SIG-M5 treated with dmso at 0.1 percent for 504 hours (cell line): ENCODE data around the gene ZNF311.

Source experiments
- DNase-seq: peaks from one replicate; lab custom pipeline; 2025; ENCODE audit not compliant: unreplicated experiment; lab: John Stamatoyannopoulos, UW

The ZNF311 gene

DNA sequence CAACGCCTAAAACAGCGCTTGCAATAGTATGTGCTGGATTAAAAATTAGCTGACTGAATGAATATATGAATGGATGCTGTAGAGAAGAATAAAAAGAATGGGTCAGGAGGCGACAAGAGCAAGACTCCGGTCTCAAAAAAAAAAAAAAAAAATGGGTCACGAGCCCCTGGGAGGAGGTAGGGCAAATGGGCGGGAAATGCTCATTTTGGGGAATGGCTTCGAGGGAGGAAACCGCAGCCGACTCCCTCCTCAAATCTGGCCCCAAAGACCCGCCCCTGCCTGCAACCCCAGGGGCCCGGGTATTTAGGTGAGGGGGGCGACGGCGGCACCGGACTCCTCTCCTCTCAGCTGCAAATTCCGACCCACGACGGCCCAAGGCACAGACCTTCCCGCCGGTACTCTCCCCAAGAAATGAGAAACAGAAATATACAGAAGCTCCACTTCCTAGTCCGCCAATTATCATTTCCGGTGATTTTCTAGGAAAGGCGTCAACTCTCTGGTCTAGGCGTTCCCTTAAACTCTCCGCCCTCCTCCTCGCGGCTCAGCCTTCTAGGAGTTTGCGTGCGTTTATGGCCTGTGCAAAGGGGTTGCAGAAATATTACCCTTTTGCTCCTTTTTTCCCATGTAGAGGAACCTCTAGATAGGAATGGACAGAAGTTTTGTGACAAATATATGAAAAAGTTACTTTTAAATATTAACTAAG is at the start of gene ZNF311:
Gene ZNF311, minus strand, starts transcription at position 133 of the 703 bp plus-strand sequence. CDS start 1,361 bp downstream, outside the sequence.
- DNase-seq, result peak; percentile 25

DNA sequence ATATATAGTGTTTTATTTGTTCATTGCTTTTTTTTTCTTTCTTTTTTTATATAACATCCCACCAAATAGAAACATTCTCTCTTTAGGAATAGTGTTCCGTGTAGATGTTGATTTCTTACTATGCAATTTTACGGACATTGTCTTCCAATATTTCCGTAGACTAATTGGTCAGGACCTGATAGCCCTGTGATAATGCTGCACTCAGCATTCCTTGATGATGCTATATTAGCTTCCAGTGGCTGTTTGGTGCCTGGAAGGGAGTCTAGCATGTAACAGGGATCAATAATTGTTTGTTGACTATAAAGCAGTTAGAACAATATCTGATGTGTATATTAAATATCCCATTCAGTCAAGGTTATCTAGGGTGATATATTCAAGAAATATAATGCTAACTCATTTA is 46.6 kb upstream of the ZNF311 start:
- no peak for DNase-seq

DNA sequence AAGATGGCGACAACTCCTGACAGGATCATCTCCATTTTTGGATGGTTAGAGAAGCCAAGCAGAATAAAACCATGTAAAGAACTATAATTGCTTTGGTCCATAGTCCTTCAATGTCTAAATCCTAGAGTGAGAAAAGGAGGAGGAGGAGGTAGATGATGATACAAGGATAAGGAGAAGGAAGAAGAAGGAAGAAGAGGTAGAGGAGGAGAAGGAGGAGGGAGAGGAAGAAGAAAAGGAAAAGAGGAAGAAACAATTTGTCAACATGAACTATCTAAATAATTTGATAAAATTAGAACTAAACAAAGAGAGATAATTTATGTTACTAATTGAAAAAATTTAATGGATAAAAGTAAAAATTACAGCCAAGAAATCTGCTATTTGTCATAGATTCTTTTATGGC is 40.0 kb upstream of the ZNF311 start, which contains the start of gene OR2W1:
Gene OR2W1, minus strand, starts transcription at position 101 of the 400 bp plus-strand sequence. Its CDS starts 0 bp downstream, at position 101.
- DNase-seq, result no peak

DNA sequence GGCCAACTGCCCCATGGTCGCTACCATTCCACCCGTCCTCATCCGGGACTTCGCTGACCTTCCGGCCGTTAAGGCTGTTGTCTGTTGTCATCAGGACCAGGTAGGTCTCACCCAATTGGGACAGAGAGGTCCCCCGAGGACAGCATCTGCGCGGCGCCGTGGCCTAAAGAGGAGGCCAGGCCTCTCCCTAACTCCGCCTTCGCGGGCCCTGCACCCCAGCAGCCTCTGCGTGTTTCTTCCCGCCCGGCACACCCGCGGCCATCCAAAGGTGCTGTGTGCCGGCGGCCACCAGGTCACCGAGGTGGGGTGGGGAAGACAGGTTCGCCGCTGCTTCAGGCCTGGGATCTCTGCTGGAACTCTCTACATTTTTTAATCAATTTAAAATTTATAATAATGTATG is 30.8 kb upstream of the ZNF311 start:
- no peak for DNase-seq

DNA sequence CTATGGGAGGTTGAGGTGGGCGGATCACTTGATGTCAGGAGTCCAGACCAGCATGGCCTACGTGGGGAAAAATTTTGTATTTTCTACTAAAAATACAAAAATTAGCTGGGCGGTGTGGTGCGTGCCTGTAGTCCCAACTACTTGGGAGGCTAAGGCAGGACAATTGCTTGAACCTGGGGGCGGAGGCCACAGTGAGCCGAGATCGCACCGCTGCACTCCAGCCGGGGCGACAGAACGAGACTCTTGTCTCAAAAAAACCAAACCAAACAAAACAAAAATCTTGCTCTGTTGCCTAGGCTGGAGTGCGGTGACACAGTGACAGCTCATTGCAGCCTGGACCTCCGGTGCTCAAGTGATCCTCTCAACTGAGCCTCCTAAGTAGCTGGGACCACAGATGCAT is 23.7 kb upstream of the ZNF311 start:
- no peak for DNase-seq

DNA sequence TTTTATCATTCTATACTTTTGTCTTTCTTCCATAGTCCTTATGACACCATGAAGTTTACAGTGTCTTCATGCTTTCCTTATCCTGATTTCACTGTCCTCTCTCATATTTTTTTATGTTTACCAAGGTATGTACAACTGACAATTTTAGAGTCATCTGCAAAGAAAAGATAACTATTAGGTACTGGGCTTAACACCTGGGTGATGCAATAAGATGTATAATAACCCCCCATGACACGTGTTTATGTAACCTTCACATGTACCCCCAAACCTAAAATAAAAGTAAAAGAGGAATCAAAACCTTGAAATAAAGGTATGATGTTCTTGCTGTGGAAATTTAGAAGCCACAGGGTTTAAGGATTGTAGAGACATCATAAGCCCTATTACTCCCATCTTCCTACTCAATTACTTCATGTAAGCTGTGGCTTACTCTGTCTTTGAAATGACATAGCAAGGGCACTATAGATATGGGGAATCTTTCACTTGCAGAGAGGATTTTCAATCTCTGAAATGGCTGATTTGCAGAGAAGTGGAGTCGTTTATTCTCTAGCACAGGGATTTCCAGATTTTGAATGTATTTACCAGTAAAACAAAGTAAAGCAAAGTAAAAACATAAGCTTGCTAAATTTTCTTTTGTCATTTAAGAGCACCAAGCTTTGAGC is 20.9 kb upstream of the ZNF311 start:
- no peak for DNase-seq

DNA sequence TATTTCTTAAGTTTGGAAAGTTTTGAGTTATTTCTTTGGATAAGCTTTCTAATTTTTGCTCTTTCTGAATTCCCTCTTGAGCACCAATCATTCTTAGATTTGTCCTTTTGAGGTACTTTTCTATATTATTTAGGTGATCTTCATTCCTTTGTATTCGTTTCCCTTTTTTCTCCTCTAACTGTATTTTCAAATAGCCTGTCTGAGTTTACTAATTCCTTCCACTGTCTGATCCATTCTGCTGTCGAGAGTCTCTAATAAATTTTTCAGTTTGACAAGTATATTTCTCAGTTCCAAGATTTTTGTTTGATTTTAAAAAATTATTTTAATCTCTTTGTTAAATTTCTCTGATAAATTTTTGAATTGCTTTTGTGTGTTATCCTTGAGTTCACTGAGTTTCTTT is 16.3 kb upstream of the ZNF311 start:
- DNase-seq, result no peak

DNA sequence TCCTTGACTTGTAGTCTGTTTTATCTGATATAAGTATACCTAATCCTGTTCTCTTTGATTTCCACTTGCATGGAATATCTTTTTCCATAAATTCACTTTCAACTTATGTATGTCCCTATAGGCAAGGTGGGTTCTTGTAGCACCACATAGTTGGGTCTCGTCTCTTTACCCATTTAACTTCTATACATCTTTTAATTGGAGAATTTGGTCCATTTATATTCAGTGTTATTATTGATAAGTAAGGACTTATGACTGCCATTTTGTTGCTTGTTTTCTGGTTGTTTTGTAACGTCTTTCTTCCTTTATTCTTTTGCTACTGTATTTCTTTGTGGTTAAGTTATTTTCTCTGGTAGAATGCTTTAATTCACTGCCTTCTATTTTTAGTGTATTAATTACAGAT is 14.5 kb upstream of the ZNF311 start:
- DNase-seq, result no peak

DNA sequence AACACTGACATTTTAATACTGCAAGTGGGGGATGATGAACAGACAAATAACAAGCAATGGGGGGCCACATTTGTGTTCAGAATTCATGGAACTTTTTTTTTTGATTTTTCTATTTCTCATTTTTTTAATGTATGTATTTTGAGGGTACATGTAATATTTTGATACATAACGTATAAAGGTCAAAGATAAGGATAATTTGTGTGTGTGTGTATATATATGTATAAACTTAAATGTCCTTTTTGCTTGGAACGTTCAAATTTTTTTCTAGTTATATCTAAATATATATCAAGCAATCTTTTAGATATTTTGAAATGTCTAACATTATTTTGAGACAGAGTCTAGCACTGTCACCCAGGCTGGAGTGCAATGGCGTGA is 12.3 kb upstream of the ZNF311 start:
- no peak for DNase-seq

DNA sequence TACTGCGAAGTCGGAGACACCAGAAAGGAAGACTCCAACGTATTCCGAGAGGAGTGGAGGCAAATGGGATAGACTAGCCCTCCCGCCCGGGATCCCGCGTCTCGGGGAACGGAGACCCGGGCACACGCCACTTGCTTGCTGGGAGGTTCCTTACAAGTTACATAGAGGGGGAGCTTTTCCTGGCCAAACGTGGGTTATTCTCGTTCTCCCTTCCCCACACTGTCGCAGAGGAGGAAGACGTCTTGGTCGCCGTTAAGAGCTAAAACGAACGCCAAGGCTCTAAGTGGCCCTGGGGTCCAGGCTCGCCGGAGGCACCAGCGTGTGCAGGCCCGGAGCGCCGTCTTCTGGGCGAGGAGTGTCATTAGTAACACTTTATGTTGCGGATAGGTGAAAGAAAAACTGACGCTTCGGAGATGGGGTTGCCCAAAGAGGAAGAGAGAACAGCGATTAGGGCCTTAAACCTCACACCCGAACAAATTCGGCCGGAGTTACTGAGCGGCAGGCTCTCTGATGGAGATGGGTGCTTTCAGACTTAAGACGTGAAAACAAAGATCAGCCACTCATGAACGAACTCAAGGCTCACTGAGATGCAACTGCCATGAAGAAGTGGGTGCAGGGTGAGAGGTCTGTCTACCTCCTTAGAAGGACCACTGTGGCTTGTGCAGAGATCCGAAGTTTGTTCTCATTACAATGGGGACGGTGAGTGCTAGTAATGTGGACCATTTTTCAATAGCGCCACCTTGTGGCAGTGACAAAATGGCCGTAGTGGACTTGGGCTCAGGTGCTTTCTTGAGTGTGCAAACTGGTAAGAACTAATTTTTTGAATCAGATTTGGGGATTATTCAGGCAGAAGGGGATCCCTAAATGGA is 11.7 kb upstream of the ZNF311 start:
- DNase-seq, result peak; percentile 73

DNA sequence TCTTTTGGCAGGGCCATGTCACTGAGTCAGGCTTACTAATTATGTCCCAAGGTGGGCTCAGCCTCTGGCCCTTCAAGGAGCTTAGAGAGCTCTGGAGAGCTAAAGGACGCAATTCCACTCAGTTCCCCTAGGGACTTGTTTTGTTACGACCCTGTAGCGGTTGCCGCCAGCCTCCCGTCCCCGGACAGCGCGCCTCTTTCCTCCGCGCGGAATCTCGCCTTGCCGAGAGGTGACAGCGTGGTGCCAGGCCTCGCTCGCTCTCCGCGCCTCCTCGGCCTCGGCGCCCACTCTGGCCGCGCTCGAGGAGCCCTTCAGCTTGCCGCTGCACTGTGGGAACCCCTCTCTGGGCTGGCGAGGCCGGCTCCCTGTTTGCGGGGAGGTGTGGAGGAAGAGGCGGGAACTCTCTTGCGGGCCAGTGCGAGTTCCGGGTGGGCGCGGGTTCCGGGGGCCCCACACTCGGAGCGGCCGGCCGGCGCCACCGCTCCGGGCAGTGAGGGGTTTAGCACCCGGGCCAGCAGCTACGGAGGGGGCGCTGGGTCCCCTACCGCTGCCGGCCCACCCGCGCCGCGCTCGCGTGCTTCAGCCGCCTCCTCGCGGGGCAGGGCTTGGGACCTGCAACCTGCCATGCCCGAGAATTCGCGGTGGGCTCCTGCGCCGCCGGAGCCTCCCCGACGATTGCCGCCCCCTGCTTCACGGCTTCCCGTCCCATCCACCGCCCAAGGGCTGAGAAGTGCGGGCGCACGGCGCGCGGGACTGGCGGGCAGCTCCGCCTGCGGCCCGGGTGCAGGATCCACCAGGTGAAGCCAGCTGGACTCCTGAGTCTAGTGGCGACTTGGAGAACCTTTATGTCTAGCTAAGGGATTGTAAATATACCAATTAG is 9.9 kb upstream of the ZNF311 start:
- no peak for DNase-seq

DNA sequence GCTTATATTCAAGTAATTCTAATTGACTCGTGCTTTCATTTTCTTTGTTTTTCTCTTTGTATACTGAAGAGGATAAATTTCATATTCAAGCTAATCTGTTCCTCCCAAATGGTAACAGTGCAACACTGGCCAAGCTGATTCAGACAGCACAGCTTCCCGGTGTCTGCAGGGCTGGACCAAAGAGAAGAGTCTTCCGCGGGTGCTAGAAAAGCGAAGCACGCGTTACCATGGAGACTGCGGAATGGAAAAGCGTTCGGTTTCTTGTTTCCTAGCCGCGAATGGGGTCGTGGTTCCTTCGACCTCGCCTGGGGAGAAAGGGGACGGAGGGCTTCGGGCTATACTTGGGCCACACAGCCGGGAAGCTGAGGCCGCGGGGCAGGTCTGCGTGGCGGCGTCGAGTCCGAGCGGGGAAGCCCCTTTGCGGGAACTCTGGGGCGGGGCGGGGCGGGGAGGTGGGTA is 6.2 kb upstream of the ZNF311 start:
- DNase-seq, result peak; percentile 52

DNA sequence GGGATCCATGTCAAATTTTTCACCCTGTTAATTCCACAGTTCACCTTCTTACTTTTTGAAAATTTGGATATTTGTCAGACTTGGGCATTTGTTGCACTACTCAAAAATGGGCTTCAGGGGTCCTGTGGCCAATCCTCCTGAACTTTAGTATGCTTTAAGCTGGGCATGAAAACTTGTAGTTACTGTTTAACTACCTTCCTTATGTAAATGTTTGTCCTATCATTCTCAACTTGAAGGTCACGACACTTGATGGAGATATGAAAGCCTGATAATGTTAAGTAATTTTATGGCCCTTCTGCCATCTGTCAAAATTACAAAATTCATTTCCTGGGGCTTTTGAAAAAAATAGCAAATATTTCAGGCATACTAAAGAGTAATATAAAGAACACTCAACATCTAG is 4.2 kb upstream of the ZNF311 start:
- no peak for DNase-seq

DNA sequence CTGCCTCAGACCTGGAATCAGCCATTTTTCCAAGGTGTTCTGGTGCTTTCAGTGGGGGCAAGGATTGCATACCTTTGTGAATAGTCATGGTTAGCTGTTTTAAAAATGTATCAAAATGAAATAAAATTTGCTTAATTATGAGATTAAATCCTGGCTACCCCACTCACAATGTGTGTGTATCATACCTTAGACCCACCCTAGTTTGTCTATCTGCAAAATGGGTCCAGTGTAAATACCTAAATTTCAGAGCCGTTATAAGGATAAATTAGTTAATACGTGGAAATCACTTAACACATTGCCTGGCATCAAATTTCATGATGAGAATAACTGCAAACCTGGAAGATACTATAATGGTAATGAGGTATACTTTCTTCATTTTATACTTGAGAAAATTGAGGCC is 3.0 kb upstream of the ZNF311 start:
- DNase-seq, result no peak

DNA sequence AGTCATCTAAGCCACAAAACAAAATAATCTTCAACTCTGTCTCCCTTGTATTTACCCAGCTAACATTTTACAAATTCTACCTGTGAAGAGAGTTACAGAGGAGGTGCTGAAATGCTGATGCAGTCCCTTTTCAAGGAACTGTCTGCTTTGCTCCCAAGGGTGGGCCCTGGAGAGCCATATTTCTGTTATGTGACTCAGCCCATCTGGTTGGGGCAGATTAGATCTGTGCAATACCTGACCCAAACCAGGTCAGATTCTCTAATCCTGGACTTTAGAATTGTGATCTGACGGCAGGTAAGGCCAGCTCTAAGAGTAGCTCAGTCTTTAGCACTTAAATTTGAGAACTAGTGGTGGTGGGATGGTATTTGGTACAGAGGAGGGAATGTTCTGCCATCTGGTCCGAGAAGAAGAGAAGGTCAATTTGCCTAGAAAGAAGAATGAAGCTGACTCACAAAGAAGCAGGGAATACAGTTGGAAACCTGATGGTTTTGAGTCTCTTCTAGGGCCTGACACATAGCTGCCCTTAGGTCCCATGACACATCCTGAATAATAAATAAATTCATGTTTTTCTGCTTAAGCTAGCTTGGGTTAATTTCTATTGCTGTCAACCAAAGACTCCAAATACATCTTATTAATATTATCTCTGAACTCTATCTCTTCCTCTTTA is 8.1 kb downstream of the ZNF311 start:
- no peak for DNase-seq

DNA sequence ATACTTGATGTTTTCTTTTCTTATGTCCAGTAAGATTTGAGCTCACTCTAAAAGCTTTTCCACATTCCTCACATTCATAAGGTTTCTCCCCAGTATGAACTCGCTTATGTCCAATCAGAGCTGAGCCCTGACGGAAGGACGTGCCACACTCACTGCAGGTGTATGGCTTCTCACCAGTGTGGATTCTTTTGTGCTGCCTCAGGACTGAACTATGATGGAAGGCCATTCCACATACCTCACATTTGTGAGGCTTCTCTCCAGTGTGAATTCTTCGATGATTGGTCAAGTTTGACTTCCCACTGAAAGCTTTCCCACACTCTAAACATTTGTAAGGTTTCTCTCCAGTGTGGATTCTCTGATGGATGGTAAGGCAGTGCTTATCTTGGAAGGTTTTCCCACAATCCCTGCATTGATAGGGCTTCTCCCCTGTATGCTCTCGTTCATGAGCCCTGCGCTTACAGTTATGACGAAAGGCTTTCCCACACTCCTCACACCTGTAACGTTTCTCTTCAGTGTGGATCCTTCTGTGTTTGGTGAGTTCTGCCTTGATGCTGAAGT is 9.9 kb downstream of the ZNF311 start:
- no peak for DNase-seq

DNA sequence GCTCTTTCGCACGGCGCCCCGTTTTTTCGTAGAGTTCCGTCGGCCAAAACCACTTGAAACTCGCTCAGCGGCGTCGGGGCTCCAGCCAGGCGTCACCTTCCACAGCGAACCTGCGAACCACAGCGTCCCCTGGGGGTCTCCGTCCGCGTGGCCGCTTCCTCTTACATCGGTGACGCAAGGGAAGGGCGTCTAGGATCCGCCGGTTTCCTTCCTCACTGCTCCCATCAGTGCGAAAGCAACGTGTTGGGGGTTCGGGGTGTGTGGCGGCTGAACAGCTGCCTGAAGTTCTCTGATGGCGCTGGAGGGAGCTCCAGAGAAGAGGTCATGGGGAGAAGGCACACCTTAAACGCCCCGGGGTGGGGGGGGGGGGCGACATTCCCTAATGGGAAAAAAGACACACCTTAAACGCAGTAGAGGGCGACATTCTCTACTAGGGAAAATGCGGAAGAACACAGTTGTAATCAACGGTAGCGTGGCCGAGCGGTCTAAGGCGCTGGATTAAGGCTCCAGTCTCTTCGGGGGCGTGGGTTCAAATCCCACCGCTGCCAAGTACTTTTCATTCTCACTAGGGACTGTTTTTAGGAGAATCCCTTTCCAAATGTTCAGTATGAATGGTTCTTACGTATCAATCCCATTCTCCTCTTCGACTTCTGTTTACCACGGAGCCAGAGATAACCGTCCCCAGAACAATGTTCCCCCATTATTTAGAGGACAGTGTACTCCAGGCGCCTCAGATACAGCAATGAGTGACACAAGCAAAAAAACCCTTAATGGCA is 16.4 kb downstream of the ZNF311 start:
- DNase-seq, result no peak

DNA sequence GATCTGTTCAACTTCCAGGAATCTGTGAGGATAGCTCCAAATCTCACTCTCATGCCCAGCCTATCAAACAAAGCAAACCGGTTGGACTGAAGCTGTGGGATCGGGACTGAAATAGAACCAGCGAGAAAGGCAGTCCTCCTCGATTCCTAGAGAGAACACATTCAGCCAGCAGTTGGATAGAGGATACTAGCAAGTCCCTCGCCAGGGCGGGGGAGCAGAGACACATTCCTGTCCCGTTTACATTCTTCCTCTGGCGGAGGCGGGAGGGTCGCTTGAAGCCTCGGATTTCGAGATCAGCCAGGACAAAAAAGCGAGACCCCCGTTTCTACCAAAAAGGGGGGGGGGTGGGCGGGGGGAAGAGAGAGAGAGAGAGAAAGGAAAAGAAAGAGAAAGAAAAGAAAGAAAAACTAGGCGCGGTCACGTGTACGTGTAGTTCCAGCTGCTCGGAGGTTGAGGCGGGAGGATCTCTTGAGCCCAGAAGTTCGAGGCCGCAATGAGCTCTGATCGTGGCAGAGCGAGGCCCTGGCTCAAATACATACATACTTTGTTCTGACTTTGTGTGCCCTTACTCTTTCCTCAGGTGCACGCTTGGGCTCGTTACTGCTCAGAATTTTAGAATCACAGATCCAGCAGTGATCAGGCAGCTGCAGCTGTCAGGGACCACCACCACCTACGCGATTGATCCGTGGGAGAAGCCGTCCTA is 19.5 kb downstream of the ZNF311 start:
- peak; percentile 70 for DNase-seq
